GM21723 (cell line): ENCODE results near the gene MUSK.
"Not testable (repeated sequence)": the region's sequence is repeated elsewhere in the genome, so short reads cannot be mapped to it uniquely, and the experiment has no call there.

ENCODE experiments used
- ATAC-seq: cut with Tn5 transposase; IDR thresholded peaks from one replicate; pipeline ENCODE4 v1.9.1; 2021; ENCODE audit warnings: mild to moderate bottlenecking, moderate library complexity; ENCODE audit not compliant: unreplicated experiment

The MUSK gene

DNA sequence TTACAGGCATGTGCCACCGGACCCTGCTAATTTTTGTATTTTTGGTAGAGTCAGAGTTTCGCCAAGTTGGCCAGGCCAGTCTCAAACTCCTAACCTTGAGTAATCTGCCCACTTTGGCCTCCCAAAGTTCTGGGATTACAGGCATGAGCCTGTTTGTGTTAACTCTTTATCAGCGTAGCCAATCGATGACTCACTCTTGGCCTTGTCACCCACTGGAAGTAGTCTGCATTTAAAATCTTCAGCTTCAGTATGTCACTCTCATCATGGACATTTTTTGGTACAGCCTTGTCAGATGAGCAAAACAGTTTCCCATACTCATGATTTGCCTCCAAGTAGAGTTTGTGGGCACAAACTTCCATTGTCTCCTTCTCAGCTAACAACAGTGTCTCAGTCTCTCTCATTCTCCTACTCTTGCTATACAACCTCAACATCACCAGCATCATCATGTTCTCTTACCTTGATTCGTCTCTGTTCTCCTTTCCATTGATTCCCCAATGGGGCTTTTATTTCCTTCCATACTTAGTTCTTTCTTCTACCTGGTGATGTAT lies 22.5 kb downstream of the MUSK start:
- no peak for ATAC-seq

- ATAC-seq: not testable (repeated sequence)
These were observed 27.3 kb downstream of the MUSK start for GRCh38 chr9:110695846-110696245.

DNA sequence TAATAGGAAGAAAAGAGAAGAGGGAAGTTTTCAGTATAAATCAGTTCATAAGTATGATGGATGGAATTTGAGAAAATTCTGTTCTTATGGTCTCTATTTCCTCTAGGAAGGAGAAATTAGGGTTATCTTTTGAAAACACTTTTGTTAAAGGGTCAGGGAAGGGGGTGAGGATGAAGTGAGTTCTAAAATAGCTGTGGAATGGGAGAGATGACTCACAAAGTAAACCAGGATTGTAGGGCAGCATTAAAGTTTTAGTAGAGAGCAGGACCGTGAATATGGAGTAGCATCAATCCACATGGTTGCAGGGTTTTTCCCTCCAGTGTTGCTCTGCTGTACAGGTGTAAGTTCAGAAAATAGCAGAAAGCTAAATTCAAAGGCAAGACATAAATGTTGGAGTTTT lies 32.4 kb downstream of the MUSK start:
- ATAC-seq: no peak

GRCh38 chr9:110703669-110704068 lies 35.1 kb downstream of the MUSK start:
- ATAC-seq: no peak

GRCh38 chr9:110707419-110707818 lies 38.8 kb downstream of the MUSK start:
- ATAC-seq: no peak

GRCh38 chr9:110710420-110710819 lies 41.8 kb downstream of the MUSK start:
- no peak for ATAC-seq

DNA sequence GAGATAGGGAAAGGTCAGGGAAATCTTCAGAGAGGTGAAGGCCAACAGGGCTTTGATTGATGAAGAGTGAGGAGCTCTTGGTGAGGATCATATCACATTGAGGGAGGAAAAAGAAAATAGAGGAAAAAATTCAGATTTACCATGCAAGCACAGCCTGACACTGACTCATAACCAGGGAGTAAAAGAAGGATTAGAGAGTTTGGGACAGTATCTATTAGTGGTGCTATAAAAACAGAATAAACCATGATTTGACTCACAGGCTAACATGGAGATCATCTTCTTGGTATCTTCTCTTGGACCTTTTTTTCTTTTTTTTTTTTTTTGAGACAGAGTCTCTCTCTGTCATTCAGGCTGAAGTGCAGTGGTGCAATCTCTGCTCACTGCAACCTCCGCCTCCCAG lies 44.4 kb downstream of the MUSK start:
- no peak for ATAC-seq

GRCh38 chr9:110714314-110714713 lies 45.7 kb downstream of the MUSK start:
- no peak for ATAC-seq

DNA sequence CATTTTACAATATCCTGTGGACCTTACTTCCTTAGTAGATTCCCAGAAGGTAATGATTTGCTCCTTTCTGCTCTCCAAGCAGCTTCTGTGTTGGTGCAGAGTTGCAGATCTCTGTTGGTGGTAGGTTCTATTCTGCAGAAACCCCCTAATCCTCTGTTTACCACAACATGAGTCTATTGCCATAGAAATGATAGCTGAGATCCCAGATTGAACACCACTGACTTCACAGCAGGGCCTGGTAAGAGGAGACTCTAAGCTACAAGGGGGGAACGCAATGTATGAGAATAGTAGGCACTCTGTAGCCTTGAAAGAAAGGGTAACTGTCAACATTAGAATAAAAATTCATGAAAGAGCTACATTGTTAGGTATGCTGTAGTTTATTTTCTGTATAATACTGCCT lies 59.5 kb downstream of the MUSK start:
- no peak for ATAC-seq

DNA sequence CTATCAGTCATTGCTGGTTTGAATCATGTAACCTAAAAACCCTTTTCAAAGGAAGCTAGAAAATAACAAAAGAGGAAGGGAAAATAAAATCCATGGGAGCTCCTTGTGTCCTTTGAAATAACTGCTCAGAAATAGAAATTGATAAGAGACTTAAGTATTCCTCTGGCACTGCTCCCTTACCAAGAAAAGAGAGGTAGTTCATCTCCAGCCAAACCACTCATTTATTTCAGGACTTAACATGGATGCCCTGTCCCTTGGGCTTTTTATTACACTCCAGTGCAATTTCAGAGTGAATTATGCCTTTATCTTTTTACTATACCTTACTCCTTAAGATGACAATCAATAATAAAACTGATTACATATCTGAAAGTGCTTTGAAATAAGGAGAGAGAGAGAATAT lies 61.0 kb downstream of the MUSK start:
- ATAC-seq: no peak

- no peak for ATAC-seq
These were observed 62.9 kb downstream of the MUSK start for GRCh38 chr9:110731437-110732028.

GRCh38 chr9:110738982-110739381 lies 70.4 kb downstream of the MUSK start:
- ATAC-seq: no peak

- no peak for ATAC-seq
These were observed 74.3 kb downstream of the MUSK start for GRCh38 chr9:110742741-110743371.

- ATAC-seq: no peak
These were observed 76.3 kb downstream of the MUSK start for GRCh38 chr9:110744715-110745384.

DNA sequence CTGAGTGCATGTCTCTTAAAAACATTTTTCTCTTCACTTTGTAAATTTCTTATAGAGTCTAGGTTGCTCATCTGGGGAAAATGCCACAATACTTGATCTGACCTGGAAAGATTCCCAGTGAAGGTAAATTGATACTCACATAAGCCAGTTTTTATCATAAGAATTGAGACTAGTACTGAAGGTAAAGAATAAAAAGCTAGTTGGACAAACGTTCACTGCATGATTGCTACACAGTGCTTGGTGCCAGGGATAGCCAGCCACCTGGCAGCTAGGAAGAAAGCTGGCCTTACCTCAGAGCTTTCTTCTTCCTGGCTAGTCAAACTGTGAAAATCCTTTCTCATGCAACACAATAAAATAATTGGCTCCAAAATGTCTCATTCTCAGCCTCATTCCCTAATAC lies 77.1 kb downstream of the MUSK start:
- ATAC-seq: no peak

DNA sequence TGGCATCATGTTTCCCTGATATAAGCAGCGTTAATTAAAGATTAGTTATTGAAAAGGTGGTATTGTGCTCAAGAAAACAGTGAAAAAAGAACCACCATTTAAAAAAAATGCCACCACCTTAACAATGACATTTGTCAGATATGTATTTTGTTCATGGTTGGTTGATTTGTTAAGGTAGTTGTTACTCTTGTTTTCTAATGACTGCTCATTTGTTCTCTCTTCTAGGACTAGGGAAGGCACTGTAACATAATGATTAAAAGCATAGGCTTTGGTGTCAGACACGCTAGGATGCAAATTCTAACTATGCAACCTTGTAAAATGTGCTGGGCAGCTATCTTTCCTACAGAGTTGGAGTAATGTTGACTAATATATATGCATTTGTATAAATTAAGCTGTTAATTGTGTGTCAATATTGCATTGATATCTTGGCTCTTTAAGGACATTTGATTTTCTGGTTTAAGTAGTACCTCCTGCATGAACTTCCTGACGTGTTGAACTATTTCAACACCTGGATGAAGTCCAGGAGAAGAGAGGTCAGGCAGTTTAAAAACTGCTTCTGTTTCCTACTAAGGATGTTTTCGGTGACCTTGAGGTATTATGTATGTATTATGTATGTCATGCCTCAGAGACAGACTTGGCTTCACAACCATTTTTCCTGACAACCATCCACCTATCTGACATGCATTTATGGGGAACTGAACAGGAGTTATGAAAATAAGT lies 77.8 kb downstream of the MUSK start:
- ATAC-seq: no peak

- ATAC-seq: no peak
These were observed 79.8 kb downstream of the MUSK start for GRCh38 chr9:110748251-110748893.

DNA sequence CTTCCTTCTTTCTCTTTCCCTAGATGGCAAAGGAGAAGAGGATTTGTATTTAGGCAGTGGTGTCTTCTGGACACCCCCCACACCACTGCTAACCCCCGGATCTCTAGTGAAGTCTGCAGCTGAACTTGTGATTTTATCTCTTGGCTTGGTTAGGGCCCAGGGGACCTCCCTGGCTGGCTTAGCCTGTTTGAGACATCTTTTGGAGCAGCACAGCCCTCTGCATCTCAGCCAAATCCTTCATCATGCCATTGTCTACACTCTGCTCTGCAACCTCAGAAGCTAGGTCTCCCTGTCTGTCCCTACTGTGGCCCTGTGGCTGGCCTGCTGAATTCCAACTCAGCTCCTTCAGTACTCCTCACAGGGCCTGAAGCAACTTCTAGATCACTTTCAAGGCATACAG lies 81.7 kb downstream of the MUSK start:
- ATAC-seq: no peak

DNA sequence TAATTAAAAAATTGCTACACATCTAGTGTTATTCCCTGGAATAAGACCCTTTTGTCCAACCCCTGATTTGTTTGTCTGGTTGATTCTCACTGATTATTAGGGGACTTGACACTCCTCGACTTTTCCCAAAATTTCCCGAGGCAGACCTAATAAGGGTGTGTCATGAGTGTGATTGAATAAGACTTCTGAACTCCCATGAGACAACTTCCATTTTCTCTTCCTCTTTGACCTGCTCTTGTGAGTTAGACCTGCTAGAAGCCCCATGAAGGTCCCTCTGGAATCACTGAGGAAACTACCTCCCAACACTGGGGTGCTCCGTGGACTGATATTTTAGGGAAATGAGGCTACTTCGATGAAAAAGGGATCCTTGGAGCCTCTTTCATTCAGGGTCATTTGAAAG lies 83.4 kb downstream of the MUSK start:
- ATAC-seq: no peak

GRCh38 chr9:110752766-110753165 lies 84.2 kb downstream of the MUSK start:
- ATAC-seq: no peak

- ATAC-seq: no peak
These were observed 85.2 kb downstream of the MUSK start for GRCh38 chr9:110753731-110754231.
